DMS 273 treated with DMSO at 0.1 percent for 48 hours (cell line): ENCODE measurements around the gene OSBPL7.

Source experiments
- DNase-seq: peaks from one replicate; lab custom pipeline; 2025; lab: John Stamatoyannopoulos, UW

OSBPL7 gene

GRCh38 chr17:47821424-47822391, at the start of gene OSBPL7:
Gene OSBPL7 (minus strand): TSS chr17:47821794. CDS start chr17:47820278, 1,516 bp downstream.
- DNase-seq: peak; percentile 65

- no peak for DNase-seq
Observed at GRCh38 chr17:47871048-47871447, 49.5 kb upstream of the OSBPL7 start.

GRCh38 chr17:47870056-47870455, 48.5 kb upstream of the OSBPL7 start:
- DNase-seq: no peak

GRCh38 chr17:47869114-47869513, 47.5 kb upstream of the OSBPL7 start:
- no peak for DNase-seq

- DNase-seq: no peak
Observed at GRCh38 chr17:47867813-47868533, 46.4 kb upstream of the OSBPL7 start.

GRCh38 chr17:47866941-47867340, 45.3 kb upstream of the OSBPL7 start:
- no peak for DNase-seq

- no peak for DNase-seq
Observed at GRCh38 chr17:47864791-47865216, 43.2 kb upstream of the OSBPL7 start.

GRCh38 chr17:47862621-47863440, 41.2 kb upstream of the OSBPL7 start:
- DNase-seq: no peak

- DNase-seq: no peak
Observed at GRCh38 chr17:47860386-47860785, 38.8 kb upstream of the OSBPL7 start.

GRCh38 chr17:47857551-47858455, 36.2 kb upstream of the OSBPL7 start:
- DNase-seq: no peak

GRCh38 chr17:47856830-47857229, 35.2 kb upstream of the OSBPL7 start:
- DNase-seq: no peak

- no peak for DNase-seq
Observed at GRCh38 chr17:47855737-47856136, 34.1 kb upstream of the OSBPL7 start.

- no peak for DNase-seq
Observed at GRCh38 chr17:47853616-47854015, 32.0 kb upstream of the OSBPL7 start.

- DNase-seq: no peak
Observed at GRCh38 chr17:47852113-47852949, 30.7 kb upstream of the OSBPL7 start.

GRCh38 chr17:47851764-47852112, 30.1 kb upstream of the OSBPL7 start:
- DNase-seq: no peak

GRCh38 chr17:47850692-47851573, 29.3 kb upstream of the OSBPL7 start, which contains the start of gene SP6:
Gene SP6 (minus strand): TSS chr17:47851163. CDS start chr17:47848429, 2,734 bp downstream.
- DNase-seq: no peak

- DNase-seq: no peak
Observed at GRCh38 chr17:47850373-47850691, 28.7 kb upstream of the OSBPL7 start.

- no peak for DNase-seq
Observed at GRCh38 chr17:47848198-47848513, 26.6 kb upstream of the OSBPL7 start.
